HK-2 (cell line): ENCODE data around the gene CSF1.
"Not testable (repeated sequence)": the region's sequence is repeated elsewhere in the genome, so short reads cannot be mapped to it uniquely, and the experiment has no call there.

Experiments
- DNase-seq: peaks from one replicate; pipeline ENCODE4 v3.0.0-alpha.2; 2018; ENCODE audit not compliant: unreplicated experiment

The CSF1 gene

GRCh38 chr1:109919303-109919702, 8.7 kb downstream of the CSF1 start:
- DNase-seq = no peak

GRCh38 chr1:109920391-109920790, 9.7 kb downstream of the CSF1 start:
- not testable (repeated sequence) for DNase-seq

GRCh38 chr1:109922326-109922725, 11.7 kb downstream of the CSF1 start:
- DNase-seq = no peak

- no peak for DNase-seq
Observed at GRCh38 chr1:109923131-109923945, 12.7 kb downstream of the CSF1 start.

GRCh38 chr1:109923946-109924275, 13.3 kb downstream of the CSF1 start:
- no peak for DNase-seq

- DNase-seq = no peak
Observed at GRCh38 chr1:109924316-109924715, 13.7 kb downstream of the CSF1 start.

- DNase-seq = no peak
Observed at GRCh38 chr1:109925159-109925990, 14.7 kb downstream of the CSF1 start.

- DNase-seq = peak; percentile 34
Observed at GRCh38 chr1:109926662-109927300, 16.1 kb downstream of the CSF1 start.

GRCh38 chr1:109927356-109927755, 16.7 kb downstream of the CSF1 start:
- DNase-seq = no peak

- DNase-seq = peak; percentile 41
Observed at GRCh38 chr1:109927911-109928321, 17.3 kb downstream of the CSF1 start.

- peak; percentile 61 for DNase-seq
Observed at GRCh38 chr1:109928591-109929111, 18.0 kb downstream of the CSF1 start.

- DNase-seq = no peak
Observed at GRCh38 chr1:109929170-109929569, 18.5 kb downstream of the CSF1 start.

GRCh38 chr1:109929588-109930251, 19.1 kb downstream of the CSF1 start:
- DNase-seq = no peak

- DNase-seq = no peak
Observed at GRCh38 chr1:109930252-109930993, 19.8 kb downstream of the CSF1 start.

GRCh38 chr1:109931189-109931731, 20.6 kb downstream of the CSF1 start:
- peak; percentile 87 for DNase-seq

- DNase-seq = no peak
Observed at GRCh38 chr1:109931911-109932636, 21.4 kb downstream of the CSF1 start.

- no peak for DNase-seq
Observed at GRCh38 chr1:109932679-109933078, 22.0 kb downstream of the CSF1 start.

- peak; percentile 78 for DNase-seq
Observed at GRCh38 chr1:109933856-109934711, 23.4 kb downstream of the CSF1 start.

GRCh38 chr1:109935451-109935900, 24.8 kb downstream of the CSF1 start:
- peak; percentile 46 for DNase-seq
